HepG2 (cell line): ENCODE data around the gene IMPDH1. TPM values are rescaled to one million over a fixed set of nuclear protein-coding genes. Genes with fewer than 3 reads are reported as not detected.

Experiments used
- ATAC-seq: fragments of 200-7000 bp; cut with Tn5 transposase; 3 replicates; pipeline ENCODE4 v1.9.1; 2020; ENCODE audit warnings: mild to moderate bottlenecking, moderate library complexity
- BruUV-seq: library from RNA; stranded (reverse); fragments of 400-500 nt; replicated peaks from 2 replicates; lab custom pipeline; 2021; lab: Mats Ljungman, UMichigan
- CTCF ChIA-PET: fragments of 300-600 bp; formaldehyde crosslinking; extraction: SDS; loops from one replicate; lab custom pipeline; 2021; ENCODE audit warnings: low total read pairs, inconsistent platforms, low intra/inter-chr PET ratio; lab: Yijun Ruan, JAX
- POLR2A ChIA-PET: fragments of 350-600 bp; sonication (Branson Sonifier 250); formaldehyde crosslinking; loops from one replicate; lab custom pipeline; 2020; ENCODE audit warnings: antibody characterized with exemption, inconsistent platforms; lab: Yijun Ruan, JAX
- DNase-seq: peaks from one replicate; pipeline ENCODE4 v3.0.0-alpha.2; 2015; ENCODE audit warnings: low spot score
- FAIRE-seq: peaks from 3 replicates; lab custom pipeline; 2011; peaks lifted over from hg19 to GRCh38; lab: Jason Lieb, UNC
- H2AFZ ChIP-seq: one replicate; pipeline ENCODE4 v1.6.1; 2011; ENCODE audit warnings: low read length, inconsistent platforms
- H3K27ac ChIP-seq: fragments of 300-600 bp; 3 replicates; pipeline ENCODE4 v1.8.0; 2011; ENCODE audit warnings: mixed run types, mild to moderate bottlenecking, mixed read lengths, low read length, inconsistent platforms; ENCODE audit not compliant: insufficient read depth; ENCODE audit errors: extremely low read length
- H3K27me3 ChIP-seq, 2 experiments: fragments of 200-600 bp in 1 of 2; 2 replicates in 1 of 2; 3 replicates in 1 of 2; pipeline versions ENCODE4 v1.6.0 to v1.8.0; 2011; ENCODE audit warnings: low read length in 2 of 2, mild to moderate bottlenecking in 2 of 2, moderate library complexity in 2 of 2, inconsistent platforms in 1 of 2; ENCODE audit not compliant: insufficient read depth in 2 of 2, control insufficient read depth in 1 of 2
- H3K36me3 ChIP-seq, 2 experiments: fragments of 200-600 bp in 1 of 2; replicated peaks in 1 of 2; 2 replicates in 1 of 2; 3 replicates in 1 of 2; pipeline versions ENCODE4 v1.5.1 to v1.8.0; 2011; ENCODE audit warnings: low read length in 2 of 2, inconsistent platforms in 1 of 2; ENCODE audit not compliant: insufficient read depth in 2 of 2, control insufficient read depth in 1 of 2
- H3K4me1 ChIP-seq: 2 replicates; pipeline ENCODE4 v1.5.1; 2012; ENCODE audit warnings: low read length, inconsistent platforms; ENCODE audit not compliant: insufficient read depth
- H3K4me2 ChIP-seq: 2 replicates; pipeline ENCODE4 v1.6.0; 2011; ENCODE audit warnings: low read depth, low read length, inconsistent platforms
- H3K4me3 ChIP-seq, 3 experiments: fragments of 200-600 bp in 1 of 3; sonication (generic), shearing (Covaris generic) in 1 of 3; replicated peaks in 1 of 3; 2 replicates each; pipeline ENCODE4 v1.5.1; 2011 to 2016; ENCODE audit warnings: low read length in 3 of 3, inconsistent platforms in 2 of 3, low read depth in 2 of 3, mild to moderate bottlenecking in 2 of 3, control low read depth in 1 of 3, mixed read lengths in 1 of 3; ENCODE audit not compliant: insufficient read depth in 1 of 3
- H3K79me2 ChIP-seq: one replicate; pipeline ENCODE4 v1.6.1; 2011; ENCODE audit warnings: low read length, inconsistent platforms; ENCODE audit not compliant: insufficient read depth
- H3K9ac ChIP-seq: 2 replicates; pipeline ENCODE4 v1.6.0; 2011; ENCODE audit warnings: mild to moderate bottlenecking, low read depth, low read length, inconsistent platforms; ENCODE audit not compliant: insufficient read depth
- H3K9me3 ChIP-seq: 2 replicates; pipeline ENCODE4 v1.5.1; 2012; ENCODE audit warnings: mild to moderate bottlenecking, low read length
- H4K20me1 ChIP-seq: 2 replicates; pipeline ENCODE4 v1.6.0; 2011; ENCODE audit warnings: inconsistent platforms, mild to moderate bottlenecking, low read length, moderate library complexity; ENCODE audit not compliant: insufficient read depth
- ADNP ChIP-seq: sonication (generic); formaldehyde crosslinking; IDR thresholded peaks from 2 replicates; pipeline ENCODE4 v1.4.0; 2020; ENCODE audit warnings: missing genetic modification reagents
- TEF ChIP-seq: sonication (generic); formaldehyde crosslinking; IDR thresholded peaks from 2 replicates; pipeline ENCODE4 v1.5.0; 2020; ENCODE audit warnings: missing genetic modification reagents
- ZBTB10 ChIP-seq: sonication (generic); formaldehyde crosslinking; IDR thresholded peaks from 2 replicates; pipeline ENCODE4 v1.4.0; 2020; ENCODE audit warnings: missing genetic modification reagents, borderline replicate concordance
- ZNF503 ChIP-seq: sonication (generic); formaldehyde crosslinking; IDR thresholded peaks from 2 replicates; pipeline ENCODE4 v1.4.0; 2020; ENCODE audit warnings: missing genetic modification reagents
- ZNF773 ChIP-seq: sonication (generic); formaldehyde crosslinking; IDR thresholded peaks from 2 replicates; pipeline ENCODE4 v1.4.0; 2020; ENCODE audit warnings: missing genetic modification reagents, borderline replicate concordance
- WGBS: methylation state at CpG from one replicate; pipeline ENCODE4 v1.1.6; 2017; ENCODE audit warnings: low lambda C conversion rate; 5-methylcytosine and 5-hydroxymethylcytosine counted together
- in situ Hi-C: cut with HindIII; loops from 2 replicates; pipeline ENCODE4 v1.10.0; 2017; ENCODE audit warnings: low pct_unique_long_range_greater_than_20kb; ENCODE audit not compliant: extremely low pct_ligation_motif_present
- intact Hi-C: fragments of 100-400 bp; cut with micrococcal nuclease; formaldehyde crosslinking; loops from one replicate; pipeline ENCODE4 v1.10.0; 2022; ENCODE audit not compliant: unreplicated experiment
- polyA plus RNA-seq, 8 experiments: library from polyadenylated mRNA; depleted of rRNA in 3 of 8; stranded (reverse) in 7 of 8; unstranded in 1 of 8; fragments of >200 nt; fragmentation: Illumina TruSeq in 4 of 8; extraction: Trizol in 4 of 8; gene quantifications; 2 replicates each; pipeline versions ENCODE4 v1.2.1 to v1.2.3, GENCODE V29; 2011 to 2016; ENCODE audit warnings: low read depth in 4 of 8, missing spikeins in 1 of 8, mixed read lengths in 1 of 8; ENCODE audit not compliant: insufficient read depth in 1 of 8
- total RNA-seq, 5 experiments: library from RNA; depleted of rRNA; stranded (reverse); fragments of >200 nt; fragmentation: Illumina TruSeq; extraction: Trizol; gene quantifications; 2 replicates each; pipeline ENCODE4 v1.2.3, GENCODE V29; 2016; ENCODE audit warnings: low read depth in 1 of 5

IMPDH1 gene
- total and polyA plus RNA-seq, 2 of the 13 experiments (the other 11 are each of a cell fraction or from before 2014, with no cell fraction given): 22.8 to 34.0 TPM

DNA sequence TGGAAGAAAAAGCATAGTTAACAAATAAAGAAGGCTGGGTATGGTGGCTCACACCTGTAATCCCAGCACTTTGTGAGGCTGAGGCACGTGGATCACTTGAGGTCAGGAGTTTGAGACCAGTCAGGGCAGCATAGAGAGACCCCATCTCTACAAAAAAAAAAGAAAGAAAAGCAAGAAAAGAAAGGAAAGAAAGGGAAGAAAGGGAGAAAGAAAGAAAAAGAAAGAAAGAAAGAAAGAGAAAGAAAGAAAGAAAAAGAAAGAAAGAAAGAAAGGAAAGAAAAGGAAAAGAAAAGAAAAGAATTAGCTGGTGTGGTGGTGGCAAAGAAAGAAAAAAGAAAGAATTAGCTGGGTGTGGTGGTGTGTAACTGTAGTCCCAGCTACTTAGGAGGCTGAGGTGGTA lies 42.8 kb upstream of the IMPDH1 start:
- CTCF ChIA-PET: no interaction called here
- intact Hi-C loops: no loop called here
- 3% methylated on average over 1 of the region's 1 CpG for WGBS

More for the DNA sequence above, 42.8 kb upstream of the IMPDH1 start:
- H3K36me3 ChIP-seq: no peaks in the 10 kb centered on the region
- H3K79me2 ChIP-seq: peaks cover 15% of the 10 kb centered on the region
- H3K4me1 ChIP-seq: peaks cover 51% of the 10 kb centered on the region
- no peak overlapping the region; the same call in 1 of the 2 replicates for H3K4me2 ChIP-seq
- no peaks in the 10 kb centered on the region for H4K20me1 ChIP-seq
- peaks cover 0 to 6% of the 10 kb centered on the region in 2 experiments; a peak in 2 of 5 replicates for H3K27me3 ChIP-seq
- H3K27ac ChIP-seq: no peak overlapping the region
- POLR2A ChIA-PET: interaction anchor here (1.3 to 4.1 kb wide), 2 partner anchors 11 to 17 kb away, joined by 3 to 54 read pairs; no protein-coding TSS in a partner anchor
- no TSS peak for BruUV-seq
- no peak for TF ChIP-seq ZNF503 (CRISPR knock-in tag)
- TF ChIP-seq TEF (CRISPR knock-in tag): no peak
- TF ChIP-seq ADNP (CRISPR knock-in tag): no peak
- TF ChIP-seq ZBTB10 (CRISPR knock-in tag): no peak
- no peak for TF ChIP-seq ZNF773
- in situ Hi-C loops: no loop called here
- H3K9ac ChIP-seq: no peak overlapping the region
- H3K9me3 ChIP-seq: no peaks in the 10 kb centered on the region
- ATAC-seq (no peak), DNase-seq (no peak), FAIRE-seq (no peak)
- no peak overlapping the region for H3K4me3 ChIP-seq
- no peak overlapping the region for H2AFZ ChIP-seq
